Spleen (tissue), 7 donors: ENCODE data around the gene TRABD2B.

ENCODE experiments used
- CTCF ChIP-seq, 11 experiments: fragments of 200-600 bp in 7 of 11; fragments of 450-650 bp in 4 of 11; sonication (generic) in 4 of 11; IDR thresholded peaks in 8 of 11; conservative IDR thresholded peaks in 3 of 11; 1 replicate in 7 of 11; 2 replicates in 4 of 11; pipeline versions ENCODE4 v1.4.0 to v1.8.0; 2016 to 2021; ENCODE audit warnings: antibody characterized with exemption in 11 of 11, inconsistent platforms in 4 of 11, mild to moderate bottlenecking in 1 of 11
- POLR2A ChIP-seq, 3 donors: fragments of 450-650 bp; IDR thresholded peaks; one replicate each; pipeline ENCODE4 v1.5.1; 2017; ENCODE audit warnings: antibody characterized with exemption in 3 of 3, mild to moderate bottlenecking in 1 of 3
- POLR2AphosphoS5 ChIP-seq, 3 donors: sonication (generic); formaldehyde crosslinking; IDR thresholded peaks; one replicate each; pipeline ENCODE4 v1.5.1; 2017; ENCODE audit warnings: antibody characterized with exemption in 3 of 3
- donor health status: DM: no; HTN: no; CAD: no; lungs with moderate emphysema.
- donor health status: DM: no; HTN: no; CAD: no.
- donor health status: DM: no; HTN: no; CAD: no.

- no peak for TF ChIP-seq CTCF (IDR thresholded peaks at IDR 0.05 in 8 of 11, conservative IDR thresholded peaks at IDR 0.05 in 3 of 11)
- no peak for TF ChIP-seq POLR2A (IDR thresholded peaks at IDR 0.05)
- TF ChIP-seq POLR2AphosphoS5 (IDR thresholded peaks at IDR 0.05) = no peak
Observed at GRCh38 chr1:47870480-47870879, 126.7 kb downstream of the TRABD2B start.
